Panc1 (cell line): ENCODE results near the gene HRNR.

Experiments used
- CTCF ChIP-seq: fragments of 450-650 bp; IDR thresholded peaks from 2 replicates; pipeline ENCODE4 v1.5.1; 2017; ENCODE audit warnings: mild to moderate bottlenecking
- POLR2AphosphoS5 ChIP-seq: IDR thresholded peaks from 2 replicates; pipeline ENCODE4 v1.6.1; 2012; ENCODE audit warnings: mild to moderate bottlenecking, low read depth, low read length, moderate library complexity
- REST ChIP-seq, 2 experiments: IDR thresholded peaks; 2 replicates each; pipeline ENCODE4 v1.6.1; 2011 to 2012; ENCODE audit warnings: low read depth in 2 of 2, control low read depth in 1 of 2, low read length in 1 of 2, mild to moderate bottlenecking in 1 of 2, moderate library complexity in 1 of 2; ENCODE audit not compliant: insufficient read depth in 1 of 2

DNA sequence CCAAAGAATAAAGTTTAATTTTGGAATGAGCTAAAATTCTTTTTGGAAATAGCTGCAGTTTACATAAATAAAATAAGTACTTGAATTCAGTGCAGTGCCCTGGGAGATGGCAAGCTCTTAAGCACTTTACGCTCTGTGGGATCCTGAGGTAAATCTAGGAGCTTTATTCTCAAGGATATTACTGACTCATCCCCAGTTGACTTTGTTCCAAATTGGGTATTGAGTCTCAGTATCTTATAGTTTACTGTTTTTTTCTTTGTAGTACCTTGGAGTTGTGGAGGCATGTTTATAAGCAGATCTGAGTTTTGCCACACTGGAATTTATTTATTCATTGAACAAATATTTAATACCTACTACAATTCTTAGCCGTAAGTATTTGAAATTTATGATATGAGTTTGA, 27.4 kb upstream of the HRNR start:
- TF ChIP-seq CTCF: no peak
- TF ChIP-seq POLR2AphosphoS5: no peak
- no peak for TF ChIP-seq REST (IDR thresholded peaks at IDR 0.05; ENCODE audit: insufficient read depth in 1 of 2, low read depth in 2 of 2, low read length in 1 of 2)
